C4-2B (cell line): ENCODE data around the gene RIMKLA.

ENCODE experiments used
- CTCF ChIP-seq: fragments of 450-650 bp; conservative IDR thresholded peaks from 2 replicates; pipeline ENCODE4 v1.5.1; 2017; ENCODE audit warnings: mild to moderate bottlenecking
- ZFX ChIP-seq: fragments of 450-650 bp; IDR thresholded peaks from 2 replicates; pipeline ENCODE4 v1.6.1; 2017

- TF ChIP-seq CTCF: no peak
- no peak for TF ChIP-seq ZFX
Observed at GRCh38 chr1:42449256-42449655, 68.7 kb downstream of the RIMKLA start.
